Liver (tissue), 9 donors: ENCODE data around the gene ANO4. TPM values are rescaled to one million over a fixed set of nuclear protein-coding genes. Genes with fewer than 3 reads are reported as not detected.

Source experiments
- DNase-seq: peaks from one replicate; pipeline ENCODE4 v3.0.0-alpha.2; 2017; ENCODE audit warnings: low spot score
- H3K27ac ChIP-seq, 2 donors: one replicate each; pipeline ENCODE4 v1.7.0; 2013; ENCODE audit warnings: inconsistent platforms in 2 of 2, low read length in 2 of 2, control low read depth in 1 of 2, low read depth in 1 of 2, mild to moderate bottlenecking in 1 of 2
- H3K27me3 ChIP-seq, 4 donors: one replicate each; pipeline versions ENCODE4 v1.6.1 to v1.7.0; 2013; ENCODE audit warnings: low read length in 3 of 4, inconsistent platforms in 1 of 4, mild to moderate bottlenecking in 1 of 4, moderate library complexity in 1 of 4; ENCODE audit not compliant: control insufficient read depth in 4 of 4, insufficient read depth in 4 of 4
- H3K36me3 ChIP-seq, 4 donors: one replicate each; pipeline versions ENCODE4 v1.6.1 to v1.7.0; 2013; ENCODE audit warnings: low read length in 3 of 4, mild to moderate bottlenecking in 3 of 4, low read depth in 1 of 4, moderate library complexity in 1 of 4; ENCODE audit not compliant: control insufficient read depth in 4 of 4, insufficient read depth in 3 of 4
- H3K4me1 ChIP-seq, 4 donors: one replicate each; pipeline versions ENCODE4 v1.6.1 to v1.7.0; 2013; ENCODE audit warnings: low read length in 3 of 4, mild to moderate bottlenecking in 3 of 4, moderate library complexity in 1 of 4; ENCODE audit not compliant: control insufficient read depth in 4 of 4, insufficient read depth in 4 of 4
- H3K4me3 ChIP-seq, 3 donors: one replicate each; pipeline versions ENCODE4 v1.6.1 to v1.7.0; 2013; ENCODE audit warnings: low read length in 3 of 3, control low read depth in 1 of 3, low read depth in 1 of 3, mild to moderate bottlenecking in 1 of 3
- H3K9ac ChIP-seq, 2 donors: one replicate each; pipeline ENCODE4 v1.7.0; 2013; ENCODE audit warnings: low read length in 2 of 2, mild to moderate bottlenecking in 2 of 2, moderate library complexity in 2 of 2, control low read depth in 1 of 2, low read depth in 1 of 2
- H3K9me3 ChIP-seq, 4 donors: one replicate each; pipeline versions ENCODE4 v1.6.1 to v1.7.0; 2013; ENCODE audit warnings: low read length in 3 of 4; ENCODE audit not compliant: control insufficient read depth in 4 of 4
- ATF3 ChIP-seq: IDR thresholded peaks from 2 replicates; pipeline ENCODE4 v1.6.1; 2016; ENCODE audit warnings: antibody characterized with exemption
- EGR1 ChIP-seq, 2 donors: IDR thresholded peaks; 2 replicates each; pipeline ENCODE4 v1.6.1; 2016 to 2018; ENCODE audit warnings: antibody characterized with exemption in 2 of 2, low read depth in 2 of 2
- GABPA ChIP-seq, 2 donors: IDR thresholded peaks in 1 of 2; conservative IDR thresholded peaks in 1 of 2; 2 replicates each; pipeline ENCODE4 v1.6.1; 2016; ENCODE audit warnings: antibody characterized with exemption in 2 of 2, mild to moderate bottlenecking in 1 of 2, moderate library complexity in 1 of 2
- HNF4A ChIP-seq, 2 donors: conservative IDR thresholded peaks; 2 replicates each; pipeline ENCODE4 v1.6.1; 2016; ENCODE audit warnings: antibody characterized with exemption in 2 of 2, mild to moderate bottlenecking in 2 of 2
- HNF4G ChIP-seq: IDR thresholded peaks from 2 replicates; pipeline ENCODE4 v1.6.1; 2016; ENCODE audit warnings: antibody characterized with exemption
- JUND ChIP-seq, 2 donors: IDR thresholded peaks; 2 replicates each; pipeline ENCODE4 v1.6.1; 2016; ENCODE audit warnings: antibody characterized with exemption in 2 of 2
- MAX ChIP-seq: IDR thresholded peaks from 2 replicates; pipeline ENCODE4 v1.6.1; 2016; ENCODE audit warnings: antibody characterized with exemption
- NR2F2 ChIP-seq: IDR thresholded peaks from 2 replicates; pipeline ENCODE4 v1.6.1; 2016; ENCODE audit warnings: antibody characterized with exemption
- RAD21 ChIP-seq, 2 donors: IDR thresholded peaks; 2 replicates each; pipeline ENCODE4 v1.6.1; 2016; ENCODE audit warnings: antibody characterized with exemption in 2 of 2, mild to moderate bottlenecking in 2 of 2
- REST ChIP-seq: IDR thresholded peaks from 2 replicates; pipeline ENCODE4 v1.6.1; 2016; ENCODE audit warnings: antibody characterized with exemption, mild to moderate bottlenecking
- RXRA ChIP-seq, 2 donors: IDR thresholded peaks; 2 replicates each; pipeline ENCODE4 v1.6.1; 2017 to 2018; ENCODE audit warnings: antibody characterized with exemption in 2 of 2, mild to moderate bottlenecking in 1 of 2
- SP1 ChIP-seq: IDR thresholded peaks from 2 replicates; pipeline ENCODE4 v1.6.1; 2018; ENCODE audit warnings: antibody characterized with exemption, mild to moderate bottlenecking
- TAF1 ChIP-seq: conservative IDR thresholded peaks from 2 replicates; pipeline ENCODE4 v1.6.1; 2016; ENCODE audit warnings: antibody characterized with exemption, mild to moderate bottlenecking
- YY1 ChIP-seq: IDR thresholded peaks from 2 replicates; pipeline ENCODE4 v1.6.1; 2016; ENCODE audit warnings: antibody characterized with exemption, mild to moderate bottlenecking
- ZBTB33 ChIP-seq: IDR thresholded peaks from 2 replicates; pipeline ENCODE4 v1.6.1; 2016; ENCODE audit warnings: antibody characterized with exemption
- WGBS: extraction: QIAGEN DNeasy Blood & Tissue Kit; methylation state at CpG from one replicate; pipeline ENCODE4 v1.1.7; 2013; 5-methylcytosine and 5-hydroxymethylcytosine counted together
- polyA plus RNA-seq, 2 donors: library from polyadenylated mRNA; stranded (reverse) in 1 of 2; unstranded in 1 of 2; fragments of 200-250 nt in 1 of 2; fragments of >200 nt in 1 of 2; fragmentation: Nextera tagmentation in 1 of 2; extraction: Ambion mirVana in 1 of 2; gene quantifications; one replicate each; pipeline versions ENCODE4 v1.2.1 to v1.2.3, GENCODE V29; 2013 to 2015
- total RNA-seq, 2 donors: library from RNA; depleted of rRNA; stranded (reverse); fragments of >200 nt; gene quantifications; one replicate each; pipeline ENCODE4 v1.2.3, GENCODE V29; 2014
- TF ChIP-seq, protein P1 (sequence below): fragments of 150-350 bp; IDR thresholded peaks from 2 replicates; pipeline ENCODE4 v1.5.1; 2017; ENCODE audit warnings: improper control_type of control experiment, low read depth, low read length; ENCODE audit not compliant: missing input control
- donor health status: healthy.
- donor health status: healthy.
- donor health status: healthy.
- donor health status: healthy.
- donor health status: healthy.

The ANO4 gene
- total and polyA plus RNA-seq, 4 donors, result 0.08 to 2.2 (median 0.17) TPM; not detected in 1

- Histone ChIP-seq H3K27me3 (peaks cover 0 to 5% (median 0%) of the 10 kb centered on the region in 4 donors), H3K4me1 (no peaks in the 10 kb centered on the region), H3K9me3 (peaks cover 0 to 6% (median 1%) of the 10 kb centered on the region in 4 donors), H3K27ac (no peak overlapping the region), H3K9ac (no peak overlapping the region), H3K36me3 (no peaks in the 10 kb centered on the region), H3K4me3 (no peak overlapping the region)
- 72% methylated on average over 3 of the region's 3 CpGs for WGBS
- TF ChIP-seq, protein P1, sequence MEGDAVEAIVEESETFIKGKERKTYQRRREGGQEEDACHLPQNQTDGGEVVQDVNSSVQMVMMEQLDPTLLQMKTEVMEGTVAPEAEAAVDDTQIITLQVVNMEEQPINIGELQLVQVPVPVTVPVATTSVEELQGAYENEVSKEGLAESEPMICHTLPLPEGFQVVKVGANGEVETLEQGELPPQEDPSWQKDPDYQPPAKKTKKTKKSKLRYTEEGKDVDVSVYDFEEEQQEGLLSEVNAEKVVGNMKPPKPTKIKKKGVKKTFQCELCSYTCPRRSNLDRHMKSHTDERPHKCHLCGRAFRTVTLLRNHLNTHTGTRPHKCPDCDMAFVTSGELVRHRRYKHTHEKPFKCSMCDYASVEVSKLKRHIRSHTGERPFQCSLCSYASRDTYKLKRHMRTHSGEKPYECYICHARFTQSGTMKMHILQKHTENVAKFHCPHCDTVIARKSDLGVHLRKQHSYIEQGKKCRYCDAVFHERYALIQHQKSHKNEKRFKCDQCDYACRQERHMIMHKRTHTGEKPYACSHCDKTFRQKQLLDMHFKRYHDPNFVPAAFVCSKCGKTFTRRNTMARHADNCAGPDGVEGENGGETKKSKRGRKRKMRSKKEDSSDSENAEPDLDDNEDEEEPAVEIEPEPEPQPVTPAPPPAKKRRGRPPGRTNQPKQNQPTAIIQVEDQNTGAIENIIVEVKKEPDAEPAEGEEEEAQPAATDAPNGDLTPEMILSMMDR, result no peak
- TF ChIP-seq RXRA (IDR thresholded peaks at IDR 0.05) (no peak), EGR1 (IDR thresholded peaks at IDR 0.05; ENCODE audit: low read depth in 2 of 2) (no peak), GABPA (IDR thresholded peaks at IDR 0.05 in 1 of 2, conservative IDR thresholded peaks at IDR 0.05 in 1 of 2) (no peak), RAD21 (IDR thresholded peaks at IDR 0.05) (no peak), ATF3 (no peak), HNF4A (conservative IDR thresholded peaks at IDR 0.05) (no peak), HNF4G (no peak), REST (no peak), JUND (IDR thresholded peaks at IDR 0.05) (no peak), YY1 (no peak), SP1 (no peak), MAX (no peak), TAF1 (no peak), ZBTB33 (no peak), NR2F2 (no peak)
- DNase-seq, result no peak
Observed at GRCh38 chr12:101077791-101078528, 283.4 kb downstream of the ANO4 start.
